Neural progenitor cell (in vitro differentiated cells): ENCODE measurements around the gene PLXNB1. TPM values are rescaled to one million over a fixed set of nuclear protein-coding genes. Genes with fewer than 3 reads are reported as not detected.

ENCODE experiments used
- DNase-seq: peaks from one replicate; pipeline ENCODE4 v3.0.0-alpha.2; 2016; ENCODE audit warnings: low spot score
- H2AFZ ChIP-seq: fragments of 200-600 bp; sonication (generic); replicated peaks from 2 replicates; pipeline ENCODE4 v1.6.1; 2016; ENCODE audit warnings: antibody characterized with exemption
- H3F3A ChIP-seq: fragments of 200-600 bp; sonication (generic); 2 replicates; pipeline ENCODE4 v1.6.1; 2016; ENCODE audit warnings: antibody characterized with exemption, low read depth
- H3K27ac ChIP-seq: fragments of 200-600 bp; sonication (generic); 2 replicates; pipeline ENCODE4 v1.5.1; 2016; ENCODE audit warnings: mild to moderate bottlenecking
- H3K27me3 ChIP-seq: fragments of 200-600 bp; sonication (generic); 2 replicates; pipeline ENCODE4 v1.6.1; 2016; ENCODE audit warnings: mild to moderate bottlenecking, moderate library complexity
- H3K36me3 ChIP-seq: fragments of 200-600 bp; sonication (generic); 2 replicates; pipeline ENCODE4 v1.5.1; 2016
- H3K4me1 ChIP-seq: fragments of 200-600 bp; sonication (generic); 2 replicates; pipeline ENCODE4 v1.6.1; 2016; ENCODE audit warnings: mixed run types
- H3K4me2 ChIP-seq: fragments of 200-600 bp; sonication (generic); 2 replicates; pipeline ENCODE4 v1.6.1; 2016
- H3K4me3 ChIP-seq: fragments of 200-600 bp; sonication (generic); 2 replicates; pipeline ENCODE4 v1.5.1; 2016
- H3K79me2 ChIP-seq: fragments of 200-600 bp; sonication (generic); 2 replicates; pipeline ENCODE4 v1.6.1; 2016; ENCODE audit warnings: low read depth
- H3K9ac ChIP-seq: fragments of 200-600 bp; sonication (generic); 2 replicates; pipeline ENCODE4 v1.6.1; 2016
- H3K9me3 ChIP-seq: fragments of 200-600 bp; sonication (generic); 2 replicates; pipeline ENCODE4 v1.5.1; 2016; ENCODE audit warnings: low read depth
- H4K20me1 ChIP-seq: fragments of 200-600 bp; sonication (generic); 2 replicates; pipeline ENCODE4 v1.6.1; 2016; ENCODE audit warnings: low read depth
- H3K27ac Mint-ChIP-seq: 3 replicates; pipeline ENCODE4 v1.8.0; 2021; ENCODE audit warnings: mixed read lengths
- H3K27me3 Mint-ChIP-seq: 2 replicates; pipeline ENCODE4 v1.8.0; 2022; ENCODE audit warnings: low read depth, mild to moderate bottlenecking, inconsistent platforms, moderate library complexity, mixed read lengths; ENCODE audit not compliant: insufficient read depth
- H3K36me3 Mint-ChIP-seq: 3 replicates; pipeline ENCODE4 v1.8.0; 2021; ENCODE audit warnings: mixed read lengths
- H3K4me1 Mint-ChIP-seq: 3 replicates; pipeline ENCODE4 v1.8.0; 2021; ENCODE audit warnings: mixed read lengths
- H3K4me3 Mint-ChIP-seq: 3 replicates; pipeline ENCODE4 v1.8.0; 2021; ENCODE audit warnings: mild to moderate bottlenecking, moderate library complexity, mixed read lengths
- H3K9me3 Mint-ChIP-seq: 3 replicates; pipeline ENCODE4 v1.8.0; 2020; ENCODE audit warnings: mixed read lengths
- CTCF ChIP-seq: fragments of 200-600 bp; sonication (generic); IDR thresholded peaks from 2 replicates; pipeline ENCODE4 v1.5.1; 2017; ENCODE audit warnings: antibody characterized with exemption, mild to moderate bottlenecking
- EZH2 ChIP-seq: fragments of 200-600 bp; sonication (generic); IDR thresholded peaks from 2 replicates; pipeline ENCODE4 v1.6.1; 2017; ENCODE audit warnings: antibody characterized with exemption, mild to moderate bottlenecking, moderate library complexity
- EZH2phosphoT487 ChIP-seq: fragments of 200-600 bp; sonication (generic); IDR thresholded peaks from 2 replicates; pipeline ENCODE4 v1.6.1; 2017; ENCODE audit warnings: antibody characterized with exemption
- total RNA-seq: library from RNA; depleted of rRNA; stranded (reverse); fragments of >200 nt; gene quantifications from 2 replicates; pipeline ENCODE4 v1.2.3, GENCODE V29; 2015; ENCODE audit warnings: low replicate concordance

PLXNB1 gene
- total RNA-seq, 1 donor from 2014 or later = 53.6 TPM

GRCh38 chr3:48423241-48423882, 6.5 kb downstream of the PLXNB1 start:
- H3K27ac ChIP-seq = no peak overlapping the region
- peaks cover 19% of the 10 kb centered on the region for H3K4me1 ChIP-seq
- Mint-ChIP-seq H3K36me3 (peaks cover 10% of the 10 kb centered on the region), H3K4me1 (peaks cover 29% of the 10 kb centered on the region), H3K4me3 (peak overlapping the region; percentile 2), H3K9me3 (no peaks in the 10 kb centered on the region), H3K27ac (peak overlapping the region; percentile 72), H3K27me3 (no peaks in the 10 kb centered on the region)
- H2AFZ ChIP-seq = no peak overlapping the region
- H3K36me3 ChIP-seq = no peaks in the 10 kb centered on the region
- H3F3A ChIP-seq = no peaks in the 10 kb centered on the region
- TF ChIP-seq EZH2 = no peak
- no peak for TF ChIP-seq EZH2phosphoT487
- no peak for TF ChIP-seq CTCF
- H3K9me3 ChIP-seq = no peaks in the 10 kb centered on the region
- no peak overlapping the region for H3K4me3 ChIP-seq
- H3K79me2 ChIP-seq = peaks cover 70% of the 10 kb centered on the region
- no peak for DNase-seq
- H3K27me3 ChIP-seq = no peaks in the 10 kb centered on the region
- peaks cover 90% of the 10 kb centered on the region for H4K20me1 ChIP-seq
- no peak overlapping the region for H3K9ac ChIP-seq
- no peak overlapping the region for H3K4me2 ChIP-seq

- Mint-ChIP-seq H3K4me3 (no peak overlapping the region), H3K36me3 (peaks cover 10% of the 10 kb centered on the region), H3K27me3 (no peaks in the 10 kb centered on the region), H3K27ac (peak overlapping the region; percentile 72), H3K9me3 (no peaks in the 10 kb centered on the region), H3K4me1 (peaks cover 22% of the 10 kb centered on the region)
- H3K4me2 ChIP-seq = no peak overlapping the region
- H3K36me3 ChIP-seq = no peaks in the 10 kb centered on the region
- H3K27ac ChIP-seq = no peak overlapping the region
- H3K79me2 ChIP-seq = peaks cover 63% of the 10 kb centered on the region
- H3K9me3 ChIP-seq = no peaks in the 10 kb centered on the region
- no peak for DNase-seq
- H3K4me3 ChIP-seq = no peak overlapping the region
- H3K27me3 ChIP-seq = no peaks in the 10 kb centered on the region
- no peaks in the 10 kb centered on the region for H3F3A ChIP-seq
- peaks cover 83% of the 10 kb centered on the region for H4K20me1 ChIP-seq
- H3K9ac ChIP-seq = no peak overlapping the region
- no peak for TF ChIP-seq CTCF
- TF ChIP-seq EZH2 = no peak
- TF ChIP-seq EZH2phosphoT487 = no peak
- H2AFZ ChIP-seq = no peak overlapping the region
- H3K4me1 ChIP-seq = peaks cover 12% of the 10 kb centered on the region
These were observed 7.2 kb downstream of the PLXNB1 start for GRCh38 chr3:48422681-48423080.

GRCh38 chr3:48422272-48422671, 7.6 kb downstream of the PLXNB1 start:
- Mint-ChIP-seq H3K27me3 (no peaks in the 10 kb centered on the region), H3K4me1 (peaks cover 18% of the 10 kb centered on the region), H3K27ac (no peak overlapping the region), H3K9me3 (no peaks in the 10 kb centered on the region), H3K36me3 (peaks cover 11% of the 10 kb centered on the region), H3K4me3 (no peak overlapping the region)
- no peak overlapping the region for H2AFZ ChIP-seq
- H3K27me3 ChIP-seq = no peaks in the 10 kb centered on the region
- TF ChIP-seq EZH2 = no peak
- no peak for TF ChIP-seq CTCF
- no peak for TF ChIP-seq EZH2phosphoT487
- no peak overlapping the region for H3K4me3 ChIP-seq
- H3K9ac ChIP-seq = no peak overlapping the region
- H3K9me3 ChIP-seq = no peaks in the 10 kb centered on the region
- peaks cover 59% of the 10 kb centered on the region for H3K79me2 ChIP-seq
- H3K27ac ChIP-seq = no peak overlapping the region
- no peaks in the 10 kb centered on the region for H3F3A ChIP-seq
- no peaks in the 10 kb centered on the region for H3K36me3 ChIP-seq
- H4K20me1 ChIP-seq = peaks cover 79% of the 10 kb centered on the region
- no peak overlapping the region for H3K4me2 ChIP-seq
- no peak for DNase-seq
- H3K4me1 ChIP-seq = peaks cover 8% of the 10 kb centered on the region
